Measurements from ENCODE around the gene DDX25. TPM values are rescaled to one million over a fixed set of nuclear protein-coding genes. Genes with fewer than 3 reads are reported as not detected.
"Not testable (repeated sequence)": the region's sequence is repeated elsewhere in the genome, so short reads cannot be mapped to it uniquely, and the experiment has no call there.

The DDX25 gene
- not detected in 2 replicates for total RNA-seq (2014; rRNA removed; shearing (Covaris generic))
- not detected in 2 replicates for polyA plus RNA-seq (2015; cell fraction: cytosol; rRNA removed)
- not detected in 2 replicates for polyA plus RNA-seq (2015; cell fraction: nucleus; rRNA removed)

GRCh38 chr11:125903711-125904659, at the start of gene DDX25:
DDX25 (plus strand) TSS chr11:125904508; CDS start chr11:125904518, 10 bp downstream.
- DNase-seq (ENCODE audit: low read depth) = no peak

DNA sequence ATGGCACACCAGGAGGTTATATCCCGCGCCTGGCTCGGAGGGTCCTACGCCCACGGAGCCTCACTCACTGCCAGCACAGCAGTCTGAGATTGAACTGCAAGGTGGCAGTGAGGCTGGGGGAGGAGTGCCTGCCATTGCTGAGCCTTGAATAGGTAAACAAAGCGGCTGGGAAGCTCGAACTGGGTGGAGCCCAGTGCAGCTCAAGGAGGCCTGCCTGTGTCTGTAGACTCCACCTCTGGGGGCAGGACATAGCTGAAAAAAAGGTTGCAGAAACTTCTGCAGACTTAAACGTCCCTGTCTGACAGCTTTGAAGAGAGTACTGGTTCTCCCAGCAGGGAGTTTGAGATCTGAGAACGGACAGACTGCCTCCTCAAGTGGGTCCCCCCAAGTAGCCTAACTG, 46.6 kb upstream of the DDX25 start:
- DNase-seq (ENCODE audit: low read depth) = not testable (repeated sequence)

DNA sequence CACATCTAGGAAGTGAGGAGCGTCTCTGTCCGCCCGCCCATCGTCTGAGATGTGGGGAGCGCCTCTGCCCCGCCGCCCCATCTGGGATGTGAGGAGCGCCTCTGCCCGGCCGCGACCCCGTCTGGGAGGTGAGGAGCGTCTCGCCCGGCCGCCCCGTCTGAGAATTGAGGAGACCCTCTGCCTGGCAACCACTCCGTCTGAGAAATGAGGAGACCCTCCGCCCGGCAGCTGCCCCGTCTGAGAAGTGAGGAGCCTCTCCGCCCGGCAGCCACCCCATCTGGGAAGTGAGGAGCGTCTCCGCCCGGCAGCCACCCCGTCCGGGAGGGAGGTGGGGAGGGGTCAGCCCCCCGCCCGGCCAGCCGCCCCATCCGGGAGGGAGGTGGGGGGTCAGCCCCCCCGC, 41.5 kb upstream of the DDX25 start:
- DNase-seq (ENCODE audit: low read depth) = not testable (repeated sequence)

DNA sequence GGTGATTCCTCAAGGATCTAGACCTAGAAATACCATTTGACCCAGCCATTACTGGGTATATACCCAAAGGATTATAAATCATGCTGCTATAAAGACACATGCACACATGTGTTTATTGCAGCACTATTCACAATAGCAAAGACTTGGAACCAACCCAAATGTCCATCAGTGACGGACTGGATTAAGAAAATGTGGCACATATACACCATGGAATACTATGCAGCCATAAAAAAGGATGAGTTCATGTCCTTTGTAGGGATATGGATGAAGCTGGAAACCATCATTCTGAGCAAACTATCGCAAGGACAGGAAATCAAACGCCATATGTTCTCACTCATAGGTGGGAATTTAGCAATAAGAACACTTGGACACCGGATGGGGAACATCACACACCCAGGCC, 39.0 kb upstream of the DDX25 start:
- not testable (repeated sequence) for DNase-seq (ENCODE audit: low read depth)

DNA sequence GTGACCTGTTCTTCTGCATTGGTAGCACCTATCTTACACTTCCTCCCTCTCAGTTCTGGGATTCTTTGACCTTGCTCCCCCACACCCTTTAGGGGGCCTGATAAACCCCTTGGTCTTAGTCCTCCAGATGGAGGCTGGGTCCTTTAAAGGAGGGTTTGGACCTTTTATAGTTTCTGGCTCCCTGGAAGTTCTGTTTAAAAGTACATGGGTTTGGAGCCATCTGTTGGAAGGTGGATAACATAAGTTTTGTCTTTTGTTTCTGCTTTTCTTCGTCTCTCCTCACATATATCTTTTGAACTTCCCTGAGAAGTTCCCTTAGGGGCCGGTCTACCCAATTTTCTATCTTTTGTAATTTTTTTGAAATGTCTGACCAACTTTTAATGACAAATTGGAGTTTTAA, 34.8 kb upstream of the DDX25 start:
- no peak for DNase-seq (ENCODE audit: low read depth)

GRCh38 chr11:125871391-125872137, 32.7 kb upstream of the DDX25 start:
- DNase-seq (ENCODE audit: low read depth) = peak; percentile 51

GRCh38 chr11:125872138-125872491, 32.2 kb upstream of the DDX25 start:
- DNase-seq (ENCODE audit: low read depth) = no peak

DNA sequence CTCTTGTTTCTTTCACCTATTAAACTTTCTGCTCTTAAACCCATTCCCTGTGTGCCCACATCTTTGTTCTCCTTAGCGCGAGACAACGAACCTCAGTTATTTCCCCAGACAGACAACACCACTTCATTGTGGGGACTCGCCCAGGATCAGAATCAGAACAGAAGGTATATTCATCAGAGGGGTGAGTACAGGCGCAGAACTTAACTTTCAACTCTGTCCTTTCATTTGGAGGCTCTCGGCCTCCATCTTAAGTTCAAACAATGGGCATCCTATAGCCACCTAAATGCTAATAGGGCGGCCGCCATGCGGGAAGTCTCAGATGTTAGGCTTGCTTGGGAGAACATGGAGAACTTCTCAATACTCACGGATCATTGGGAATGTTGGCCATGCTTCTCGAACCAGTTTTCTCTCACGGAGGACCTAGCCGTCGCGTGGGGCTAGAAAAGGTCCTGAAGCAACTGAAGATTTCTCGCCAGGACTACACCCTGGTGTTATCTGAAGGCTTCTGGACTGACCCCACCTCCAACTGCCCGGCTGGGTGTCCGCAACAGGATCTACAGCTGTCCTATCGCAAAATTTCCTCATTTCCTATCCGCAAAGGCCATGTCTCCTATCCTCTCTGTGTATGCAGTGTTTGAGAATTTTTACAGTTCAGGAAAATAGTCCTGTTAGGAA, 30.3 kb upstream of the DDX25 start:
- DNase-seq (ENCODE audit: low read depth) = no peak

DNA sequence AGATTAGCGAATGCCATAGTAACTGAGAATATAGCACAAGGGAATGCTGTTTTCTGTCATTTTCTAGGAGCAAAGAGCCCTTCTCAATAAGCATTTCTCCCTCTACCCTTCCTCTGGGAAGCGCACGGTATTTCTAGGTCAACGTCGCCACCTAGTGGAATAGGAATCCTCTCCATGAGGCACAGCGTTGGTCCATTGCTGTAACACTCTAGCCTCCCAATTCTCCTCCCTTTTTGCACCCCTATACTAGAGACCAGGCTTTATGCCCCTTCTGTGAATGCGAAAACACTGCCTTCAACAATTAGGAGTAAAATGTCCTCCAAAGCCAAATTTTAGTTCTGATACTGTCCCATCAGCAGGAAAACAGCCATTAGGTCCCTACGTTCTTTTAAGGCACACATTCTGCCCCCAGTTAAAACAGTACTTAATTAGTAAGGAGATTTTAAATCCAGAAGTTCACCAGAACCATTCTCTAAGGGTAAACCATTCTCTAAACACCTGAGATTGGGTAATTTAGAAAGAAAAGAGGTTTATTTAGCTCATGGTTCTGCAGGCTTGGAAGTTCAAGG, 29.7 kb upstream of the DDX25 start:
- DNase-seq (ENCODE audit: low read depth) = peak; percentile 34

DNA sequence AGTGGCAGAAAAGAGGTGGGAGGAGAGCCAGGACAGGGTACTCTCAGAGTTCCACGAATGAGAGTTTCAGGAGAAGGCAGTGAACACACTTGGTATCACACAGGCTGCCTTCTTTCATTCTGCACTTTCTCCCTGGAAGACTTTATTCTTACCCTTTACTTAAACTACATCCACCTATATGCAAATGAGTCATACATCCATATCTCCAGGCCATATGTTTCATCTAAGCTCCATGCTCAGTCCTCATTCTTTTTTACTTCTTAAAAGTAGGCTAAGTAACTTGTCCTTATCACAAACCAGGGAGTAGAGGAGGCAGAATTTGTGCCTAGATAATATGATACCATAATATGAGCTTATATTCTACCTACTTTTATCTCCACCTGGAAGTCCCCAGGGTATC, 23.0 kb upstream of the DDX25 start:
- DNase-seq (ENCODE audit: low read depth) = no peak

- DNase-seq (ENCODE audit: low read depth) = no peak
These were observed 20.9 kb upstream of the DDX25 start for GRCh38 chr11:125883375-125883774.

DNA sequence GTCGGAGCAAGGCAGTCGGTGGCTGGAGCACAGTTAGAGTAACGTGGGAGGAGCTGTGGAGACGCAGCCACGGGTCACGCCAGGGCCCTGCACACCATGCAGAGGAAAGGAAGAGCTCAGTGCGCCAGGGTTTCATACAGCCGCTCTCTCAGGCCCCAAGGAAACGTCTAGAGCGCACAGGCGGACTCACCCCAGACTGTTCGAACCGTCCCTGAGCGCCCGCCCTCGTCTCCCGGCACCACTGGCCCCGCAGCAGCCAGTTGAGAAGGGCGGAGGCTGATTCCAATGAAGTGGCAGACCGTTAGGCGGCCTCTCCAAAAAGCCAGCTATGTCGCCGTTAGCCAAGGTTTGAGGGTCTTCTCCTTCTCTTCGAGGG, 17.3 kb upstream of the DDX25 start:
- no peak for DNase-seq (ENCODE audit: low read depth)

- DNase-seq (ENCODE audit: low read depth) = peak; percentile 95
These were observed 16.7 kb upstream of the DDX25 start, which contains the start of gene HYLS1 for GRCh38 chr11:125887373-125888324. HYLS1 (plus strand) TSS chr11:125887668; CDS start chr11:125899369, 11,701 bp downstream.

- DNase-seq (ENCODE audit: low read depth) = no peak
These were observed 13.7 kb upstream of the DDX25 start for GRCh38 chr11:125890447-125891100.

GRCh38 chr11:125892071-125892470, 12.2 kb upstream of the DDX25 start:
- peak; percentile 31 for DNase-seq (ENCODE audit: low read depth)

DNA sequence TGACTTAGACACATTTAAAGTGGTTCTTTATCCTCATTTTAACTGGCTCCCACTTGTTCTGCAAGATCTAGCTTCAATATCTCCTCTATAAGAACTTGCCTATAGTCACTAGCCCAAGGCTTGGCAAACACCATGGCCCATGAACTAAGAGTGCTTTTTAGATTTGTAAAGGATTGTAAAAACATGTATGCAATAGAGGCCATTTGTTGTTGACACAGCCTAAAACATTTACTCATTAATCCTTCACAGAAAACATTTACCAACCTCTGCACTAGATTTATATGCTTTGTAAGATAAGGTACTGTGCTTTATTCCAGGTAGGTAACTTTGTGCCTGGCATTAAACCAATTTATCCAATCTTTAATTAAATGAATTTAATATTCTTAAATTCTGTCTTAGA, 11.3 kb upstream of the DDX25 start:
- DNase-seq (ENCODE audit: low read depth) = no peak

DNA sequence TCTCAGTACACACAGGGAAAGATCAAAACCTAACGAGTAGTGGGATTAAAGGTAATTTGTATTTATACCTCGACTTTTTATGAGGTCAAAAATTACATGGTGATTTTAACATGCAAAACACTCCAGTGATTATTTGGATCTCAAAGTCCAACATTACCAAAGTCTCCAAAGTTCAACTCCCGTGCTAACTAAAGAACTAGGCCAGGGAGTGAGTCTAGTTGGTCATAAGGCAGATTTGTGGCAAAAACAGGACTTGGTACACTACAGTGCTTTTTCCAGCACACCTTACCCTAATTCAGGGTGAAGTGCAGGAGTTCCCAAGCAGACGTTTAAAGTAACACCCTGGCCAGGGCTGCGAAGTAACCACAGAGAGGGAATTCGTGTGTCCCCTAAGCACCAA, 2.4 kb upstream of the DDX25 start:
- DNase-seq (ENCODE audit: low read depth) = no peak

GRCh38 chr11:125902277-125902926, 1.9 kb upstream of the DDX25 start:
- DNase-seq (ENCODE audit: low read depth) = no peak

Data from HT1080 (cell line).